NCI-H510A (cell line): ENCODE measurements around the gene DCBLD1.

Experiments used
- DNase-seq: peaks from one replicate; lab custom pipeline; 2025; lab: John Stamatoyannopoulos, UW

The DCBLD1 gene

GRCh38 chr6:117531346-117531745, 48.9 kb downstream of the DCBLD1 start:
- DNase-seq, result no peak

DNA sequence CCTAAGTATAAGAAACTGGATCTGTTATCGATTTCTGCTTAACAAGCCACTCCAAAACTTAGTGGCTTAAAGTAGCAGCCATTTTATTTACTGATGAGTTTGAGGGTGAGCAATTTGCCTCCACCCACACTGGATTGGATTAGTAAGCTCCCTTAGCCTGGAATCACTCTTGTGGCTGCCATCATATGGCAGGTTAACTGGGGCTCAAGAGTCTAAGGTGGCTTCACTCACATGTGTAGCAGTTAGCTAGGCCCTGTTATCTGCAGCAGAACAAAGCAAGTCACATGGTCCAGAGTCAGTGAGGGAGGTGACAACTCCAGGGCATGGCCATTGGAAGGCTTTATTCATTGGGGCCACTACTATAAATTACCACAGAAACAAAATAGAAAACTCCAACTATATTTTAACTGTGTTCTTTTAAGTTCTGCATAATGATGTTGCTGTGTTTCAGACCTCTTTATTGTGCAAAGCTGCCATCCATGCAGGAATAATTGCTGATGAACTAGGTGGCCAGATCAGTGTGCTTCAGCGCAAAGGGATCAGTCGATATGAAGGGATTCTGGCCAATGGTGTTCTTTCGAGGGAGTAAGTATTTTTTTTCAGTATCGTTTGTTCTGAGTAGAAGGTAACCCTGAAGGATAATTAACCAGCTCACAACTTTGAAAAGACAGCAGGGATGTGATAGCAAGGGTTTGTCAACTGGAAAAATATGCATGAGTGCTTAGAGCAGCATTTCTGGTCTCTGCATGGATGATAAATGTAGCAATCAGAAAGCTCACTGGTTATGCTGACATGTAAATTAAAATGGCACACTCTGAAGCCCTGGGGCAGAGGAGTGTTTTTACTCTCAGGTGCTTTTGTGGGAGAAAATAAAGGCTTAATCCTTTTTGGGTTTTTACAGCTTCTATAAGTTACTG, 49.6 kb downstream of the DCBLD1 start:
- DNase-seq, result no peak

DNA sequence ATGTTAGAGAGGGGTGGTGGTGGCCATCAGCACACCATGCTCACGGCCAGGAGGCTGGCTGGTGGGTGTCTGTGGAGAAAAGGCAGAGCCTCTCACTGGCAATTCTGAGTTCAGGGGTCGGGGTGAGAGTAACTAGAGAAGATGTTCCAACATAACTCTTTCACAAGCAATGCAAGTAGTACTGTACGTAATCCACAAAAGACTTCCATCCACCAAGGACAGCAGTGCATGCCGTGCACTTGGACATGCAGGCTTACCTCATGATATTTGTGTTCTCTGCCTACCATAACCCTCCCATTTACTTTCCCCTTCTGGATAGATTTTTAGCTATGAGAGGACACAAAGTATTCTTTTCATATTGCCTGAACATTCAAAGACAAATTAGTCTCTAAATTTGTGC, 51.3 kb downstream of the DCBLD1 start:
- DNase-seq, result no peak

DNA sequence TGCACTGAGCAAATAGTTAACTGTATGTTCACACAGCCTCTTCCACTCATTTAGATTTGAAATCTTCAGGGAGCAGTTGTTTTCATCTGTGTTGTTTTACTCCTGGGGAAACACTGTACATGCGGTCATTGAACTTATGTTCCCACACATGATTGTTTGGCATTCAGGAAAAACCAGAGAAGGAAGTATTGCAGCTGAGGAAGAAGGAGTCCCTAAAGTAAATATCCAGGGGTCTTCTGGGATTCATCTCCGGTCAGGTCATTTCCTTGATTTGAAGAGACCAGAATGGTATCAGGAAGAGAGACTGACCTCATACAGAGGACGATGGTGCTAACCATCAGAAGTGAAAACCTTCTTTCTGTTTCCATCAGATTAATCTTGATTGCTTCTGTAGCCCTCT, 52.5 kb downstream of the DCBLD1 start:
- DNase-seq, result no peak

GRCh38 chr6:117536317-117536716, 53.8 kb downstream of the DCBLD1 start:
- DNase-seq, result no peak

DNA sequence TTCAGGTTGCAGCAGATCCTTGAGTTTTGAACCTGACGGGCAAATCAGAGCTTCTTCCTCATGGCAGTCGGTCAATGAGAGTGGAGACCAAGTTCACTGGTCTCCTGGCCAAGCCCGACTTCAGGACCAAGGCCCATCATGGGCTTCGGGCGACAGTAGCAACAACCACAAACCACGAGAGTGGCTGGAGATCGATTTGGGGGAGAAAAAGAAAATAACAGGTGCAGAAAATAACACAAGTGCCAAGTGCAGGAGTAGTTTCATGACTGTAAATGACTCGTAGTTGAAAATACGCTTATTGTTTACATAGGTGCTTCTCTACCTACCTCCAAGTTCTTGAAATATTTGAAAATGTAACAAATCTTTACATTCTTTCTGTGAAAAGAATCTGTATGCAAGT, 56.1 kb downstream of the DCBLD1 start:
- DNase-seq, result no peak

DNA sequence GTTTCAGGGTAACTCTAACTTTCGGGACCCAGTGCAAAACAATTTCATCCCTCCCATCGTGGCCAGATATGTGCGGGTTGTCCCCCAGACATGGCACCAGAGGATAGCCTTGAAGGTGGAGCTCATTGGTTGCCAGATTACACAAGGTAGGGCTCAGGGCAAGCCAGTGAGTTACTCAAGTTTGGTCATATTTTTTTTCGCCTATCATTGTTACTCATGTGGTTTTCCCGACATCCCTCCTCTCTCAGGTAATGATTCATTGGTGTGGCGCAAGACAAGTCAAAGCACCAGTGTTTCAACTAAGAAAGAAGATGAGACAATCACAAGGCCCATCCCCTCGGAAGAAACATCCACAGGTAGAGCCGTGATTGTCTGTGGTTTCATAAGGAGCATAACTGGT, 58.2 kb downstream of the DCBLD1 start:
- DNase-seq, result no peak

DNA sequence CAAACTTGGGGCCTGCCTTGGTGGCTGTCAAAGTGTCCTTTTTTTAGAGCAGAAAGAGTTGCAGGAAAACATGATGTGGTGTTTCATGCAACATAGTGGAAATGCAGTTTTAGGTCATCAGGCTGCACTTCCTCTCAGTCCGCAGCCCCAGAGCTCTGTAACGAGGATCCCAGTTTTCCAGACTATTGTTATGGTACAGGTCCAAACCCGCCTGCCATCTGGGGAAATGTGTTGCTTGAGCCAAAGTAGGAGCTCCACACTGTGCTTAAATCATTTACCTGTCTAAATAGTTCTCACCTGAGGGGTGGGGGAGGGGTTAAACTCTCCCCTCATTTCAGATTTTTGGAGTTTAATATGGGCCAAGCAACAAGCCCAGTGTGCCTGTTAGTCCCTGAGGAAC, 60.0 kb downstream of the DCBLD1 start:
- no peak for DNase-seq

DNA sequence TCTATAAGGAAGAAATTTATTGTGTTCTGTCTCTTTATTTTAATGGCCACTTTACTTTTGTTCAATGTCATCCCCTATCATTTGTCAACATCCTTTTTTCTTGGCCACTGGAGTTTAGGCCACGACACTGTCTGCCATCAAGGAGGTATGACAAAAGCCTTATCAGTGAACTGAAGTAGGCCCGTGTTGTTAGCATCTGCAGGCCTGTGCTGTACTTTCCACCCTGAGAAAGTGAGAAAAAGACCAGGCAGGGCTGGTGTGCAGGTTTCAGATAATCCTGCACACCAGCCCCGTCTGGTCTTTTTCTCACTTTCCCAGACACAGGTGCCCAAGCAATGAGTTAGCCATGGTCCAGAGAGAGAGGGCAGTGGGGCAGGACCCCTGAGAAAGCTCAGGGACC, 62.2 kb downstream of the DCBLD1 start:
- DNase-seq, result no peak

GRCh38 chr6:117545161-117545595, 62.7 kb downstream of the DCBLD1 start:
- no peak for DNase-seq

DNA sequence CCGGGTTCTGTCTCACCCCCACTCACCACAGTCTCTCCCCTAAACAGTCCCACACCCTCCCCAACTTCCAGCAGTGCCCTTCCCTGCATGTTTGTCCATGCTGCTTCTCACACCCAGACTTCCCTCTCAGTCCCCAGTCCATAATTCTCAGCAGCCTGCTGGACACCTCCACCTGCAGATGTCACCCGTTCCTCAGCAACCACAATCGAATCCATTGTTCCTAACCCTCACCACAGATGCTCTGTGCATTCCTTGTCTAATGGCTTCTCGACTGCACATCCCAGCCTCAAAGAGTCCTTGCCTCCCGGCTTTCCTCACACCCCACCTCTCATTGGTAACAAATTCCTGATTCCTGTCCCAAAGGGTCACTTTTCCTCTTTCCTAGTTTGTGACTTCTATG, 64.2 kb downstream of the DCBLD1 start:
- DNase-seq, result no peak

DNA sequence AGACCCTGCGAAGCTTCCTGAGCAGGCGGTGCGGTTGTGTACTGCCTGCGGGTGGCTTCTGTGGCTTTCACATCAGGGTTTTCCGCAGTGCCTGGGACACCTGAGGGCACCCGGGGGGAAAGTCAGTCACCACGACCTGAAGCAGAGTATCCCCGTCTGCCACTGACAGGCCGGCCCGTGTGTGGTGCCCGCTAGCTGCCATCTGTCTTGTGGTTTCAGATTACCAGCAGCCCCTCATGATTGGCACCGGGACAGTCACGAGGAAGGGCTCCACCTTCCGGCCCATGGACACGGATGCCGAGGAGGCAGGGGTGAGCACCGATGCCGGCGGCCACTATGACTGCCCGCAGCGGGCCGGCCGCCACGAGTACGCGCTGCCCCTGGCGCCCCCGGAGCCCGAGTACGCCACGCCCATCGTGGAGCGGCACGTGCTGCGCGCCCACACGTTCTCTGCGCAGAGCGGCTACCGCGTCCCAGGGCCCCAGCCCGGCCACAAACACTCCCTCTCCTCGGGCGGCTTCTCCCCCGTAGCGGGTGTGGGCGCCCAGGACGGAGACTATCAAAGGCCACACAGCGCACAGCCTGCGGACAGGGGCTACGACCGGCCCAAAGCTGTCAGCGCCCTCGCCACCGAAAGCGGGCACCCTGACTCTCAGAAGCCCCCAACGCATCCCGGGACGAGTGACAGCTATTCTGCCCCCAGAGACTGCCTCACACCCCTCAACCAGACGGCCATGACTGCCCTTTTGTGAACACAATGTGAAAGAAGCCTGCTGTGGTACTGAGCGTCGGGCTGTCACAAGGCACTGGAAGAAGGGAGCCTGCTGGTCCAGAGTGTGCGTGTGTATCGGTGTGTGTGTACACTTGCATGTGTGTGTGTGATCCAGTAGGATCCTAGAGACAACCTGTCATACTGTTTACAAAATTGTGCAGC, 65.5 kb downstream of the DCBLD1 start:
- no peak for DNase-seq

DNA sequence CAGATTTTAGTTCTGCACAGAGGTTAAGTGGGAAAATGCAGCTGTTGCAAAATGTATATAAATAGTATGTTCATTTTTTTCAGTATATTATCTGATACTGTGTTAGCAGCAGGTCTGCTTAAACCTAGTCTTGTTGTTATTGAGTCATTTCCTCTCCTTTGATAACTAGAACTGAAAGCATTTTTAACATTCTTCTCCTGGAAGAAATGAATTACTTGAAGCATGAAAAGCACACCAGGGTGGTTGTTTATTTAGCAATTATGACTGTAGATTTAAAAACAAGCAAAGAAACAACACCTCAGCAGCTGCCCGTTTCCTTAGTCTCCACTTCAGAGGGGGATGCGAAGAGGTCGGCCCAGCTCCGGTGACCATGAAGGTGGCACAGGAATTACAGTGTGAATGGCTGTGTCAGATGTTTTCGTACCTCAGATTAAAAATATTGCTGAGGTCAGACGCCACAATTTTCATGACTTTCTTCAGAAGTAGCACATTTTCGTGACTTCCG, 66.4 kb downstream of the DCBLD1 start:
- no peak for DNase-seq

GRCh38 chr6:117549611-117550010, 67.1 kb downstream of the DCBLD1 start:
- no peak for DNase-seq

DNA sequence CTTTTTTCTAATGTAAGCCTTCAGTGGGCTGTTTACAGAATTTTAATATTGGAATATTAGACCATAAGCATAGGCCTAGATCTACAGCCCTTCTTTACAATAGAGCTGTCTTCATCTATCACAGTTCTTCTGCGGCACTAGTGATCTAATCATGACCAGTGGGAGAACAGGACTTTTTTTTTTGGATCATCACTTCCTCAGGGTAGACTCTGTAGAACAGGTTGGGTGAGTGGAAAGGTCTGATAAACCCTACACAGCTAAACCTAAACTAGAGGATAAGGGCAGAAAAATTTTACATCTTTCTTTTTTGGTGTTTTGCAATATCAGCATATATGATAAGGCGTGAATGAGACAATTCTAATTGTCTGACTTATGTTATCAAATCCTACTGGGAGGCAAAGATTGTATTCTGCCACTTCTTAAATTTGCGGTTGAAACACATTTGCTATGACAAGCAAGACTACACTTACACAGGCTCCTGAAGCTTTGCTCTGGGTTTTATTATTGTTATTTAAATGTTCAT, 67.7 kb downstream of the DCBLD1 start:
- DNase-seq, result no peak

DNA sequence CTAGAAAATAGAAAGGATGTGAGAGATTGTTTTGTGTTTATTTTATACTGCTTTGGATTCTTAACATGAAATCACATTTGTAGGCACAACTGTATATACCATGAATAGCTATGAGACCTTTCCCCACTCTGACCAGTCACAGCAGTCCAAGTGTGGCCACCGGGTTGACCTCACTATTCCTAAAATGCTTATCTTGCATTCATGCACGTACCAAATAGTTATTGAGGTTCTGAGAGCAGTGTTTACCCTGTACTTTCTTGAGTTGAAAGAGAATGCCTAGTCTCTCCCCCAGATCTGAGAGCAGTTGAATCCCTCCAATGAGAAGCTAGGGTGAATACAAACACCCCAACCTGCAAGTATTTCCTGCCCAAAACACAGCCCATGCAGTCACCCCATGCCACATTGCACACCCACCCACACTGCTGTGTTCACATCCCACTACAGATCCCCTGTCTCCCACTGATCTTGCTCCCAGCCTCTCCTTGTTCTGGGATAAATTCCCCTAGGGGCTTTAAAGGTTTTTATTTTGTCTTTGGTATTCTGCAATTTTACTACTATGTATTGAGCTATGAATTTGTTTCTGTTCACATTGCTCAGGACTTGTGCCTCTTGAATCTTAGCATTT, 68.3 kb downstream of the DCBLD1 start:
- DNase-seq, result no peak

- no peak for DNase-seq
Measured at GRCh38 chr6:117552618-117553017, 70.1 kb downstream of the DCBLD1 start.

DNA sequence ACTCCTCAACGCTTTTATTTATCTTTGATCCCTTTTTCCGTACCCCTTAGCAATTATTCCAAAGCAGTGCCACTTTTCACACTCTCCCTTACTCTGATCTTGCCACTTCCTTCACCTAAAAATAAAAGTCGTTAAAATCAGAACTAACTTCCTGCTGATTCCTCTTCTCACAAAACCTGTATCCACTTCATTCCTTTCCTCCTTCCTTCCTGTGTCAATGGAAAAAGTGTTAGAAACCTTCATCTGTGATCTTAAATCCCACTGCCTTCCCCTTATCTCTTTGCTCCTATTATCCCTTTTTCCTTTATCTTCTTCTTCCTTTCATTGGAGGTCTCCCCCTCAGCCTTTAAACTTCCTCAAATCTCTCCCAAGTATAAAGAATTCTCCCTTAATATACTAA, 70.7 kb downstream of the DCBLD1 start:
- no peak for DNase-seq

DNA sequence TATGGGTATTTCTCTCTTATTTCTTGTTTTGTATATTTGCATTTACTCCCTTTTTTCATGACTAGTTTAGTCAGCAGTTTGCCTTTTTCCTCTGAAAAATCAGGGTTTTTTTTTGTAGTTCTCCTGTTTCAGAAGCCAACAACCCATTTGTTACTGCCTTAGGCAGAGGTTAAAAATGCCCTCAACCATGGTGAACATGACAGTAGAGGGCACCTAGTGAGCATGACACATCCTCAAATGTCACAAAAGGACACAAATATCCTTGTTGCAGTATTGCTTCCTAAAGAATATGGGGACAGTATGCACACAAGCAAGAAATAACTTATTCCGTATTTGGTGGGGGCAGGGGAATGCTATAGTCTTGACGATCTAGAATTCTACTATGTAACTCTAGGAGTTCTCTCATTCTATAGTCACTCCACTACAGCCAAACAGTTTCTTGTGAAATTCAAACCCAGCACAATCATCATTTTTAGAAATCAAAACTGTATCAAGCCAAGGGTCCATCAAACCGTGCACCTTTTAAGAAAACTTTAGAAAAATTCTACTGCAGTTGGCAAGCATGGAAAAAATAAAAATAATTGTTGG, 72.9 kb downstream of the DCBLD1 start:
- no peak for DNase-seq

DNA sequence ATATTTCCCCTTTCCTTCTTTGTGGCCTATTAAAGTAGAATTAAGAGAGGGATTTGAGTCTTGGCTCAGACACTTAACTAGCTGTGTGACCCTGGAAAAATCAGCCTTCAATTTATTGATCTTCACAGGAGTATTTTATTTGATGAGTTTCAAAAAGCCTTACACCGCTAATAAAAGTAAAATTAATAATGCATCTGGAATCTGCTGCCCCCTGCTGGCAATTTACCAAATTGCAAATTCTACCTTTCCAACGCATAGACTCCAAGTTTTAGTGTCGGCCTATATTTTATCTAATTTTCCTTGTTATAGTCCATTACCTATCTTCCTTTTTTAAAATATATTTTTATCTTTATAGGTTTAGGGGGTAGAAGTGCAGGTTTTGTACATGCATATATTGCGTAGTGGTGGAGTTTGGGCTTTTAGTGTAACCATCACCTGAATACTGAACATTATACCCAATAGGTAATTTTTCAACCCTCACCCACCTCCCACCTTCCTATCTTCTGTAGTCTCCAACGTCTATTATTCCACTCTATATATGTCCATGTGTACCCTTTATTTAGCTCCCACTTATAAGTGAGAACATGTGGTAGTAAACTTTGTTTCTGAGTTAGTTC, 73.5 kb downstream of the DCBLD1 start:
- DNase-seq, result no peak

GRCh38 chr6:117557951-117558350, 75.5 kb downstream of the DCBLD1 start:
- DNase-seq, result no peak
